Neural cell (in vitro differentiated cells): ENCODE results near the gene ANO9. TPM values are rescaled to one million over a fixed set of nuclear protein-coding genes. Genes with fewer than 3 reads are reported as not detected.

Experiments
- H2AFZ ChIP-seq: fragments of 200-600, 300-800 bp; sonication (generic), shearing (Covaris generic); 2 replicates; pipeline ENCODE4 v1.6.0; 2014; ENCODE audit warnings: low read depth, mild to moderate bottlenecking, antibody characterized with exemption, low read length, moderate library complexity
- H3F3A ChIP-seq: fragments of 200-600 bp; shearing (Covaris generic); 2 replicates; pipeline ENCODE4 v1.6.1; 2016; ENCODE audit warnings: mild to moderate bottlenecking, moderate library complexity, mixed read lengths, antibody characterized with exemption, low read length; ENCODE audit not compliant: insufficient read depth, poor library complexity, severe bottlenecking
- H3K27ac ChIP-seq: fragments of 200-600, 300-800 bp; sonication (generic), shearing (Covaris generic); 2 replicates; pipeline ENCODE4 v1.5.1; 2014; ENCODE audit warnings: mild to moderate bottlenecking, low read length, moderate library complexity
- H3K27me3 ChIP-seq: fragments of 300-800, 200-600 bp; sonication (generic), shearing (Covaris generic); 2 replicates; pipeline ENCODE4 v1.6.0; 2014; ENCODE audit warnings: mild to moderate bottlenecking, low read depth, low read length, moderate library complexity; ENCODE audit not compliant: insufficient read depth
- H3K36me3 ChIP-seq: fragments of 300-800, 200-600 bp; sonication (generic), shearing (Covaris generic); 2 replicates; pipeline ENCODE4 v1.5.1; 2014; ENCODE audit warnings: mild to moderate bottlenecking, antibody characterized with exemption, low read length, moderate library complexity; ENCODE audit not compliant: insufficient read depth
- H3K4me2 ChIP-seq: fragments of 300-800, 200-600 bp; sonication (generic), shearing (Covaris generic); 2 replicates; pipeline ENCODE4 v1.6.0; 2014; ENCODE audit warnings: mild to moderate bottlenecking, low read length
- H3K4me3 ChIP-seq: fragments of 300-800, 200-600 bp; sonication (generic), shearing (Covaris generic); 2 replicates; pipeline ENCODE4 v1.5.1; 2014; ENCODE audit warnings: mild to moderate bottlenecking, low read length, moderate library complexity
- H3K79me2 ChIP-seq: fragments of 200-600 bp; shearing (Covaris generic); replicated peaks from 2 replicates; pipeline ENCODE4 v1.6.0; 2014; ENCODE audit warnings: mild to moderate bottlenecking, low read length, moderate library complexity; ENCODE audit not compliant: insufficient read depth
- H3K9ac ChIP-seq: fragments of 300-800, 200-600 bp; sonication (generic), shearing (Covaris generic); 2 replicates; pipeline ENCODE4 v1.6.1; 2016; ENCODE audit warnings: mild to moderate bottlenecking, low read length, mixed read lengths
- H3K9me2 ChIP-seq: fragments of 200-600 bp; shearing (Covaris generic); 2 replicates; pipeline ENCODE4 v1.6.1; 2016; ENCODE audit warnings: mild to moderate bottlenecking, low read length, mixed read lengths; ENCODE audit not compliant: insufficient read depth
- H3K9me3 ChIP-seq: fragments of 200-600, 300-800 bp; sonication (generic), shearing (Covaris generic); 2 replicates; pipeline ENCODE4 v1.6.1; 2016; ENCODE audit warnings: mild to moderate bottlenecking, mixed run types, low read length, moderate library complexity, mixed read lengths
- H4K20me1 ChIP-seq: fragments of 200-600 bp; shearing (Covaris generic); 2 replicates; pipeline ENCODE4 v1.6.1; 2016; ENCODE audit warnings: mild to moderate bottlenecking, mixed run types; ENCODE audit not compliant: insufficient read depth
- EP300 ChIP-seq: fragments of 450-650 bp; conservative IDR thresholded peaks from 2 replicates; pipeline ENCODE4 v1.6.1; 2014; ENCODE audit warnings: antibody characterized with exemption, mild to moderate bottlenecking, moderate library complexity; ENCODE audit not compliant: poor library complexity, severe bottlenecking
- EZH2 ChIP-seq: fragments of 200-600, 300-800 bp; shearing (Covaris generic), sonication (generic); IDR thresholded peaks from 2 replicates; pipeline ENCODE4 v1.6.1; 2014; ENCODE audit warnings: antibody characterized with exemption, low read length, borderline replicate concordance, mild to moderate bottlenecking; ENCODE audit not compliant: insufficient read depth, poor library complexity, severe bottlenecking
- MXI1 ChIP-seq: fragments of 450-650 bp; conservative IDR thresholded peaks from 2 replicates; pipeline ENCODE4 v1.6.1; 2014; ENCODE audit warnings: antibody characterized with exemption, mild to moderate bottlenecking; ENCODE audit not compliant: poor library complexity, severe bottlenecking
- POLR2AphosphoS5 ChIP-seq: IDR thresholded peaks from 2 replicates; pipeline ENCODE4 v1.6.1; 2012
- RAD21 ChIP-seq: fragments of 450-650 bp; conservative IDR thresholded peaks from 2 replicates; pipeline ENCODE4 v1.6.1; 2014; ENCODE audit warnings: antibody characterized with exemption, mild to moderate bottlenecking, moderate library complexity
- SMC3 ChIP-seq: fragments of 450-650 bp; conservative IDR thresholded peaks from 2 replicates; pipeline ENCODE4 v1.6.1; 2014; ENCODE audit warnings: antibody characterized with exemption, mild to moderate bottlenecking, moderate library complexity; ENCODE audit not compliant: poor library complexity
- TAF1 ChIP-seq: IDR thresholded peaks from 2 replicates; pipeline ENCODE4 v1.6.1; 2012; ENCODE audit warnings: low read depth
- polyA plus RNA-seq: library from polyadenylated mRNA; depleted of rRNA; stranded (reverse); fragments of >200 nt; gene quantifications from 2 replicates; pipeline ENCODE4 v1.2.3, GENCODE V29; 2014
- TF ChIP-seq, protein P1 (sequence below): fragments of 450-650 bp; IDR thresholded peaks from 2 replicates; pipeline ENCODE4 v1.5.1; 2014; ENCODE audit warnings: antibody characterized with exemption, mild to moderate bottlenecking, moderate library complexity; ENCODE audit not compliant: poor library complexity, severe bottlenecking
- TF ChIP-seq, protein P2 (sequence below): IDR thresholded peaks from 2 replicates; pipeline ENCODE4 v1.6.1; 2012; ENCODE audit warnings: borderline replicate concordance

Gene ANO9
- polyA plus RNA-seq, 1 donor from 2014 or later: not detected

DNA sequence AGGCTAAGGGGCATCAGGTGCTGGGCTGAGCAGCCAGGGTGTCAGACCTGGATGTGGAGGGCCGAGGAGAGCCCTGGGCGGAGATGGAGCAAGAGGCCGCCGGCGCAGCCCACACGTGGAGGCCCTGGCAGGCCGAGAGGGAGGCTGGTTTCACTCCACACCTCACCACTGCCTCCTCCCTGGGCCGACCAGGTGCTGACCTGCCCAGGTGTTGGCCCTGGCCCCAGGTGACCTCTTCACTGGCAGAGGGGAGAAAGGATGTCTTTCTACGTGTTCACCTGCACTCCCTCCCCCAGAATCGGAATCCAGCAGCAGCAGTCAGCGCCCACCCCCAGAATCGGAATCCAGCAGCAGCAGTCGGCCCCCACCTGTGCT is 781 bp downstream of the ANO9 start:
- Histone ChIP-seq H3K27ac (no peak overlapping the region), H3K36me3 (no peaks in the 10 kb centered on the region), H3K27me3 (no peaks in the 10 kb centered on the region), H3K4me2 (no peak overlapping the region), H3F3A (no peaks in the 10 kb centered on the region), H3K9me3 (no peaks in the 10 kb centered on the region), H3K4me3 (no peak overlapping the region), H3K79me2 (no peaks in the 10 kb centered on the region), H4K20me1 (no peaks in the 10 kb centered on the region), H2AFZ (no peak overlapping the region), H3K9me2 (no peaks in the 10 kb centered on the region), H3K9ac (no peak overlapping the region)
- TF ChIP-seq, protein P1, sequence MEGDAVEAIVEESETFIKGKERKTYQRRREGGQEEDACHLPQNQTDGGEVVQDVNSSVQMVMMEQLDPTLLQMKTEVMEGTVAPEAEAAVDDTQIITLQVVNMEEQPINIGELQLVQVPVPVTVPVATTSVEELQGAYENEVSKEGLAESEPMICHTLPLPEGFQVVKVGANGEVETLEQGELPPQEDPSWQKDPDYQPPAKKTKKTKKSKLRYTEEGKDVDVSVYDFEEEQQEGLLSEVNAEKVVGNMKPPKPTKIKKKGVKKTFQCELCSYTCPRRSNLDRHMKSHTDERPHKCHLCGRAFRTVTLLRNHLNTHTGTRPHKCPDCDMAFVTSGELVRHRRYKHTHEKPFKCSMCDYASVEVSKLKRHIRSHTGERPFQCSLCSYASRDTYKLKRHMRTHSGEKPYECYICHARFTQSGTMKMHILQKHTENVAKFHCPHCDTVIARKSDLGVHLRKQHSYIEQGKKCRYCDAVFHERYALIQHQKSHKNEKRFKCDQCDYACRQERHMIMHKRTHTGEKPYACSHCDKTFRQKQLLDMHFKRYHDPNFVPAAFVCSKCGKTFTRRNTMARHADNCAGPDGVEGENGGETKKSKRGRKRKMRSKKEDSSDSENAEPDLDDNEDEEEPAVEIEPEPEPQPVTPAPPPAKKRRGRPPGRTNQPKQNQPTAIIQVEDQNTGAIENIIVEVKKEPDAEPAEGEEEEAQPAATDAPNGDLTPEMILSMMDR: no peak
- no peak for TF ChIP-seq MXI1
- TF ChIP-seq EZH2: no peak
- no peak for TF ChIP-seq EP300
- no peak for TF ChIP-seq RAD21
- TF ChIP-seq SMC3: no peak
- TF ChIP-seq, protein P2, sequence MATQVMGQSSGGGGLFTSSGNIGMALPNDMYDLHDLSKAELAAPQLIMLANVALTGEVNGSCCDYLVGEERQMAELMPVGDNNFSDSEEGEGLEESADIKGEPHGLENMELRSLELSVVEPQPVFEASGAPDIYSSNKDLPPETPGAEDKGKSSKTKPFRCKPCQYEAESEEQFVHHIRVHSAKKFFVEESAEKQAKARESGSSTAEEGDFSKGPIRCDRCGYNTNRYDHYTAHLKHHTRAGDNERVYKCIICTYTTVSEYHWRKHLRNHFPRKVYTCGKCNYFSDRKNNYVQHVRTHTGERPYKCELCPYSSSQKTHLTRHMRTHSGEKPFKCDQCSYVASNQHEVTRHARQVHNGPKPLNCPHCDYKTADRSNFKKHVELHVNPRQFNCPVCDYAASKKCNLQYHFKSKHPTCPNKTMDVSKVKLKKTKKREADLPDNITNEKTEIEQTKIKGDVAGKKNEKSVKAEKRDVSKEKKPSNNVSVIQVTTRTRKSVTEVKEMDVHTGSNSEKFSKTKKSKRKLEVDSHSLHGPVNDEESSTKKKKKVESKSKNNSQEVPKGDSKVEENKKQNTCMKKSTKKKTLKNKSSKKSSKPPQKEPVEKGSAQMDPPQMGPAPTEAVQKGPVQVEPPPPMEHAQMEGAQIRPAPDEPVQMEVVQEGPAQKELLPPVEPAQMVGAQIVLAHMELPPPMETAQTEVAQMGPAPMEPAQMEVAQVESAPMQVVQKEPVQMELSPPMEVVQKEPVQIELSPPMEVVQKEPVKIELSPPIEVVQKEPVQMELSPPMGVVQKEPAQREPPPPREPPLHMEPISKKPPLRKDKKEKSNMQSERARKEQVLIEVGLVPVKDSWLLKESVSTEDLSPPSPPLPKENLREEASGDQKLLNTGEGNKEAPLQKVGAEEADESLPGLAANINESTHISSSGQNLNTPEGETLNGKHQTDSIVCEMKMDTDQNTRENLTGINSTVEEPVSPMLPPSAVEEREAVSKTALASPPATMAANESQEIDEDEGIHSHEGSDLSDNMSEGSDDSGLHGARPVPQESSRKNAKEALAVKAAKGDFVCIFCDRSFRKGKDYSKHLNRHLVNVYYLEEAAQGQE: no peak
- TF ChIP-seq POLR2AphosphoS5: no peak
- TF ChIP-seq TAF1: no peak

DNA sequence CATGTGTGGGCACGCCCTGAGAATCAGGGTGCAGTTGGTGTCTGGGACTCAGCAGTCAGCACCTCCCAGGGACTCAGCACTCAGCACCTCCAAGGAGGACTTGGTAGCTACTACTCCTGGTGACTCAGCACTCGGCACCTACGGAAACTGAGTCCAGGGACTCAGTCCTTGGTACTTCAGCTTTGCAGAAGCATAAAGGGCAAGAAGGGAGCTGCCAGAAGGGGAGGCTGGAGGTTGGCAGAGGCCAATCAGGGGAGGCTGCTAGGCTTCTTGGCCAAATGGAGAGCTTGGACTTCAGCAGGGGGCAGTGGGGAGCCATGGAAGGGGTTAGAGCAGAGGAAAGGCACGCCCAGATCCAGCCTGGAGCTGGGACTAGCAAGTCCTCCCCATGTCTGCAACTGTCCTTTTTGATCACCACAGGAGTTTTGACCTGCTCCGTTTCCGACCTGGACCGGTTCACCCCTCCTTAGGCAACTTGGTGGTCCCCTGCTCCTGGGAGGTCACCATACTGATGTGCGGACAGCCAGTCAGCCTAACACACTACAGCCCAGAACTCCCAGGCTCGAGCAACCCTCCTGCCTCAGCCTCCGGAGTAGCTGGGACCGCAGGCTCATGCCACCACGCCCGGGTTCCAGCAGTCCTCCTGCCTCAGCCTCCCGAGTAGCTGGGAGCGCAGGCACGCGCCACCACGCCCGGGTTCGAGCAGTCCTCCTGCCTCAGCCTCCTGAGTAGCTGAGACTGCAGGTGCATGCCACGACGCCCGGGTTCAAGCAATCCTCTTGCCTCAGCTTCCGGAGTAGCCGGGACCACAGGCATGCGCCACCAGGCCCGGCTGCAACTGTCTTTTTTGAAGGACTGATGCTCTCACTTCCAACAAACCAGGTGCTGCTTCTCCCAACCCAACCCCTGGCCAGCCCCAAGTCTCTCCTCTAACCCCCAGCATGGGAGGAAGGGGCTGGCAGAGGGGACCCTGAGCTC is 1.5 kb downstream of the ANO9 start:
- Histone ChIP-seq H3K27ac (no peak overlapping the region), H3K36me3 (no peaks in the 10 kb centered on the region), H3K9me3 (no peaks in the 10 kb centered on the region), H3K79me2 (no peaks in the 10 kb centered on the region), H3K4me3 (no peak overlapping the region), H3K9ac (no peak overlapping the region), H2AFZ (no peak overlapping the region), H4K20me1 (no peaks in the 10 kb centered on the region), H3K9me2 (no peaks in the 10 kb centered on the region), H3K4me2 (no peak overlapping the region), H3F3A (no peaks in the 10 kb centered on the region), H3K27me3 (no peaks in the 10 kb centered on the region)
- TF ChIP-seq POLR2AphosphoS5 (no peak), MXI1 (no peak), RAD21 (no peak), EP300 (no peak), EZH2 (no peak), SMC3 (no peak), TAF1 (no peak)
- TF ChIP-seq, protein P1: no peak
- TF ChIP-seq, protein P2: no peak
